A673 (cell line): ENCODE data around the gene HEBP1.

Source experiments
- EZH2 ChIP-seq: fragments of 200-600 bp; sonication (generic); IDR thresholded peaks from 2 replicates; pipeline ENCODE4 v1.6.1; 2017; ENCODE audit warnings: borderline replicate concordance, low read depth, mild to moderate bottlenecking, mixed read lengths, antibody characterized with exemption, low read length; ENCODE audit not compliant: poor library complexity, severe bottlenecking
- TF ChIP-seq, protein P1 (sequence below): fragments of 300-800, 200-600 bp; sonication (generic); conservative IDR thresholded peaks from 2 replicates; pipeline ENCODE4 v1.5.1; 2017; ENCODE audit warnings: low read depth, mild to moderate bottlenecking, antibody characterized with exemption, low read length, moderate library complexity, mixed read lengths

DNA sequence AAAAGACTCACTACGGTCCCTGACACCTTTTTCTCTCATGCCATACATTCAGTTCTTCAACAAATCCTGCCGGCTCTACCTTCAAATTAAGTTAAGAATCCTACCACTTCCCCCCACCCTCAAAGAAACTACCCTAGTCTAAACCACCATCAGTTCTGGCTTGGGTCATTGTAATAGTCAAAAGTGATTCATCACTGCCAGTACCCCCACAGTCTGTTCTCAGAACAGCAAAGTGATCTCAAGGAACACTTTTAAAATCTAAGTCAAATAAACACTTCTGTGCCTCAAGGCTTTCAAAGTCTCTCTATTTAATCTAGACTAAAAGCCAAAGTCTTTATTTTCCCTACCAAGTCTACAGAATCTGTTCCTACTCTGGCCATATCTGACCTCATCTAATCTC is 32.1 kb upstream of the HEBP1 start:
- TF ChIP-seq, protein P1, sequence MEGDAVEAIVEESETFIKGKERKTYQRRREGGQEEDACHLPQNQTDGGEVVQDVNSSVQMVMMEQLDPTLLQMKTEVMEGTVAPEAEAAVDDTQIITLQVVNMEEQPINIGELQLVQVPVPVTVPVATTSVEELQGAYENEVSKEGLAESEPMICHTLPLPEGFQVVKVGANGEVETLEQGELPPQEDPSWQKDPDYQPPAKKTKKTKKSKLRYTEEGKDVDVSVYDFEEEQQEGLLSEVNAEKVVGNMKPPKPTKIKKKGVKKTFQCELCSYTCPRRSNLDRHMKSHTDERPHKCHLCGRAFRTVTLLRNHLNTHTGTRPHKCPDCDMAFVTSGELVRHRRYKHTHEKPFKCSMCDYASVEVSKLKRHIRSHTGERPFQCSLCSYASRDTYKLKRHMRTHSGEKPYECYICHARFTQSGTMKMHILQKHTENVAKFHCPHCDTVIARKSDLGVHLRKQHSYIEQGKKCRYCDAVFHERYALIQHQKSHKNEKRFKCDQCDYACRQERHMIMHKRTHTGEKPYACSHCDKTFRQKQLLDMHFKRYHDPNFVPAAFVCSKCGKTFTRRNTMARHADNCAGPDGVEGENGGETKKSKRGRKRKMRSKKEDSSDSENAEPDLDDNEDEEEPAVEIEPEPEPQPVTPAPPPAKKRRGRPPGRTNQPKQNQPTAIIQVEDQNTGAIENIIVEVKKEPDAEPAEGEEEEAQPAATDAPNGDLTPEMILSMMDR = no peak
- TF ChIP-seq EZH2 = no peak
